ENCODE measurements around the gene SHLD3.
"Not testable (repeated sequence)": the region's sequence is repeated elsewhere in the genome, so short reads cannot be mapped to it uniquely, and the experiment has no call there.

SHLD3 gene, protein sequence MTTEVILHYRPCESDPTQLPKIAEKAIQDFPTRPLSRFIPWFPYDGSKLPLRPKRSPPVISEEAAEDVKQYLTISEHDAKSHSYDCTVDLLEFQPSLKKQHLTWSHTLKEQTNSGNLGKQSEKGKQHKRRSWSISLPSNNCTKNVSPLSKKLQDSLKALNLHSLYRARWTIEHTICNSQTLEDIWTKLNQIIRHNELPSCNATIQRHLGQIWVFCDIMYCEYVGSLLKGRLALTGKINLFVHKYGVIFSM

DNA sequence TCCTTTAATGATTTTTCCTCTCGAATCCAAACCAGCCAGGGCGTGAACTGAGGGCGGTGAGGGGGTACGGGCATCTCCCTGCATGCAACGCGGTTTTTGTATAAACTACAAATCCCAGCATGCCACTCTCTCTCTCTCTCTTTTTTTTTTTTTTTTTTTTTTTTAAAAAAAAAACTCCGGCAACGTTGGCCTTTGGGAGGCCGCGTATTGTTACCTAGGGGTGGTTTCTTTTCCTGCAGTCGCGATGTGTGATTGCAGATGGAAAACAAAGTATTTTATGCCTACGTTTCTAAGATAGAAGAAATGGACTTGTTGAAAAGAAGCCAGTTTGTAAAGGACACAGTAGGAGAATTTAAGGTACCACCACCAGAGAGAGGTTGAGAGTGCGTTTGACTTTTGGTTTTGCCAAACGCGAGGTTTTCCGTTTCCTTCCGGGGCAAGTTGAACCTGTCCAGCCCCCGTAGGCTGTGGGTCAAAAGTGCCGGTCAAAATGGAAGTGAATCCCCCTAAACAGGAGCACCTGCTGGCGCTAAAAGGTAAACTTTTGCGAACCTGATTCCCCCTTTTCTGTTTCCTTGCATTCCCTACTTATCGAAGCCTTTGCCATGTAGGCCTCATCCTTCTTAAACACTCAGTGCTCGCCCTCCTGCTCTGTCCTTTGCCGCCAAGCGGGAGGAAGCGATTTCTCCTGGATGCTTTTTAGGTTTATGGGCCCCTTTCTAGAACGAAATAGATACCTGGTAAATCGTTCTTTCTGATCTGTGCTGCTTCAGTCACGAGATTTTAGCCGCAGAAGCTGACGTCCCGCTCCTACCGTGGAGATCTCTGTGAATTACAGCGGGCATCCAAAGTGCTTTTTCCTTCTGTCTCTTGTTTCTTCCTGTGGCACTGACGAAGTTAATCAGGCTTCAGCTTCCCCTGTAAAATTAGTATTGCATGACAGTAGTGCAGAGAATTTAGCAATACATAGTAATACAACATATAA is at the start of gene SHLD3, which contains the start of gene TRAPPC13:
TSS of gene SHLD3 (plus strand) at position 457 of the 985 bp plus-strand sequence. CDS start 4,561 bp downstream, outside the sequence.
TSS of gene TRAPPC13 (plus strand) at position 457 of the 985 bp plus-strand sequence. CDS start at position 491, 34 bp downstream.
- in situ Hi-C loops (cut with HindIII; ENCODE audit: low sequenced_read_pairs): no loop called here
- H3K4me3 ChIP-seq (ENCODE audit: low read depth, low read length): peak within 1 kb of the TSS; percentile 98
- TF ChIP-seq, protein P1, sequence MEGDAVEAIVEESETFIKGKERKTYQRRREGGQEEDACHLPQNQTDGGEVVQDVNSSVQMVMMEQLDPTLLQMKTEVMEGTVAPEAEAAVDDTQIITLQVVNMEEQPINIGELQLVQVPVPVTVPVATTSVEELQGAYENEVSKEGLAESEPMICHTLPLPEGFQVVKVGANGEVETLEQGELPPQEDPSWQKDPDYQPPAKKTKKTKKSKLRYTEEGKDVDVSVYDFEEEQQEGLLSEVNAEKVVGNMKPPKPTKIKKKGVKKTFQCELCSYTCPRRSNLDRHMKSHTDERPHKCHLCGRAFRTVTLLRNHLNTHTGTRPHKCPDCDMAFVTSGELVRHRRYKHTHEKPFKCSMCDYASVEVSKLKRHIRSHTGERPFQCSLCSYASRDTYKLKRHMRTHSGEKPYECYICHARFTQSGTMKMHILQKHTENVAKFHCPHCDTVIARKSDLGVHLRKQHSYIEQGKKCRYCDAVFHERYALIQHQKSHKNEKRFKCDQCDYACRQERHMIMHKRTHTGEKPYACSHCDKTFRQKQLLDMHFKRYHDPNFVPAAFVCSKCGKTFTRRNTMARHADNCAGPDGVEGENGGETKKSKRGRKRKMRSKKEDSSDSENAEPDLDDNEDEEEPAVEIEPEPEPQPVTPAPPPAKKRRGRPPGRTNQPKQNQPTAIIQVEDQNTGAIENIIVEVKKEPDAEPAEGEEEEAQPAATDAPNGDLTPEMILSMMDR (IDR thresholded peaks at IDR 0.05; ENCODE audit: low read depth, low read length): peak; percentile 3
- peak; percentile 94 for DNase-seq (ENCODE audit: low read depth, low spot score)

DNA sequence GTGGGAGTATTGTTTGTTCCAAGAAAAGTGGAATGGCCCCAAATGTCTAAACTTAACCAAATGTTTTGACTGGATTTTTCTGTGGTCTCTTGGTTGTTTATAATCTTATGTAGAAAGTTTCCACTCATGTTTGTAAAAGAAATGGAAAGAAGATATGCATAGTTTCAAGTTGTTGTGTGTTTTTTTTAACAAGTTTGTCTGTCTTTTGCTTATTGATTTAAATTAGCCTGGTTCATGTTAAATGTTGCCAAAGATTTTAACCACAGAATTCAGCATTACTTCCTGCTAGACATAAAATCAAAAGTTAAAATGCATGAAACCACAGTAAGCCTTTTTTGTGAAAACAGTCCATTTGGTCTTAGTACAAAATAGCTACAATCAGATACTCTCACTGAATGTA is 47.7 kb upstream of the SHLD3 start:
- TF ChIP-seq, protein P1 (IDR thresholded peaks at IDR 0.05; ENCODE audit: low read depth, low read length): no peak
- DNase-seq (ENCODE audit: low read depth, low spot score): peak; percentile 63
- no peak overlapping the region for H3K4me3 ChIP-seq (ENCODE audit: low read depth, low read length)
- in situ Hi-C loops (cut with HindIII; ENCODE audit: low sequenced_read_pairs): no loop called here

DNA sequence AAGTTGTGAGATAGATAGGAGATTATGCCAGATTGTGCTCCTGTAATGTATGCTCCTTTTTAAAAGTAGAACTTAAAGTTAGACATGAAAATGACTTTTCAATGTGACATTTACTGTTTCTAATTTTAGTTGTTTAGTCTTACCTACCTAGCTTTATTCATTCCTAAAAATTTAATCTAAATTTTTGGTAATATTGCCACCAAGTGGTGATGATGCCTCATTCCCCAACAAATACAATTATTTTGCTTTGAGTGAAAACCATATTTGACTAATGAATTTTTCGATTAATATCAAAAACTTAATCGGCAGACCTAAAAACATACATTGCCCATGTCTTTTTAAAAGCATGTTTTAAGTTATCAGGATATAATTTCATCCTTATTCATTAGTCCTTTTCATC is 36.1 kb upstream of the SHLD3 start:
- no peak for DNase-seq (ENCODE audit: low read depth, low spot score)
- no peak overlapping the region for H3K4me3 ChIP-seq (ENCODE audit: low read depth, low read length)
- in situ Hi-C loops (cut with HindIII; ENCODE audit: low sequenced_read_pairs): no loop called here
- TF ChIP-seq, protein P1 (IDR thresholded peaks at IDR 0.05; ENCODE audit: low read depth, low read length): peak; percentile 11

DNA sequence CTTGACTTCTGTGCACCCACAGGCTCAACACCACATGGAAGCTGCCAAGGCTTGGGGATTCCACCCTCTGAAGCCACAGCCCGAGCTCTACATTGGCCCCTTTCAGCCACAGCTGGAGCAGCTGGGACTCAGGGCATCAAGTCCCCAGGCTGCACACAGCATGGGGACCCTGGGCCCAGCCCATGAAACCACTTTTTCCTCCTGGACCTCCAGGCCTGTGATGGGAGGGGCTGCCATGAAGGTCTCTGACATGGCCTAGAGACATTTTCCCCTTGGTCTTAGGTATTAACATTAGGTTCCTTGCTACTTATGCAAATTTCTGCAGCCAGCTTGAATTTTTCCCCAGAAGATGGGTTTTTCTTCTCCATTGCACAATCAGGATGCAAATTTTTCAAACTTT is 23.1 kb upstream of the SHLD3 start:
- DNase-seq (ENCODE audit: low read depth, low spot score); in situ Hi-C loops (cut with HindIII; ENCODE audit: low sequenced_read_pairs); H3K4me3 ChIP-seq (ENCODE audit: low read depth, low read length): not testable (repeated sequence)

DNA sequence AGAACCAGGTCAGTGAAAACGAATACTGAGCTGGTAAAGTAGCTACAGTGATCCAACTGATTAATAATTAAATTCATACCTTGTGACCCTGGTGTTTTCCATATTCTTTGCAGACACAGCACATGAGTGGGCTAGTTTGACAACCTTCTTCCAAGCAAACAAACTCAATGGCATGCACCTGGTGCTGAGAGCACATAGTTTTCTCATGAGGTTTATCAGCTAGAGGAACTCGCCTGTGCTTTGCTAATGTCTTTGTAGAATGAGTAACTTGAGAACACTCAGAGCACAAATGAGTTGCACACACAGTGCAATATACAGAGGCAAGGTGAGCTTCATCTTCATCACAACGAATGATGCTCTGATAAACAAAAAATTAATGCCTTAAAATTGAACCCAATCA is 13.3 kb upstream of the SHLD3 start:
- DNase-seq (ENCODE audit: low read depth, low spot score): no peak
- H3K4me3 ChIP-seq (ENCODE audit: low read depth, low read length): no peak overlapping the region
- TF ChIP-seq, protein P1 (IDR thresholded peaks at IDR 0.05; ENCODE audit: low read depth, low read length): no peak
- in situ Hi-C loops (cut with HindIII; ENCODE audit: low sequenced_read_pairs): no loop called here

DNA sequence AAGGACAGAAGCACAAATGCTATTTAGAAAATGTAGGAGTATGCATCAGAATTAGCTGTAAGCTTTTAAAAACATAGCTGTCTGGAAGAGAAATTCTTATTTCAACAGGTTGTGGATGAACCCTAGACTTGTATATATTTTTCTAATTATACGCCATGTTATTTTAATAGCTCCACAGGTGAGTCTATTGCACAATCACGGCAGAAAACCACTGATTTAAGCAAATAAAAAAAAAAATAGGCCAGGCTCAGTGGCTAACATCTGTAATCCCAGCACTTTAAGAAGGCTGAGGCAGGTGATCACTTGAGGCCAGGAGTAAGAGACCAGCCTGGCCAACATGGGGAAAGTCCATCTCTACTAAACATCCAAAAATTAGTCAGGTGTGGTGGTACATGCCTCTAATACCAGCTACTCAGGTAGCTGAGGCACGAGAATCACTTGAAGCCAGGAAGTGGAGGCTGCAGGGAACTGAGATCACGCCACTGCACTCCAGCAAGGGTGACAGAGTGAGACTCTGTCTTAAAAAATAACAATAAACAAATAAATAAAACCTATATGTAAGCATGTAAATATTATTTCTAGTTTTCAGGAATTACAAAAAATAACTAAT is 12.4 kb upstream of the SHLD3 start:
- TF ChIP-seq, protein P1 (IDR thresholded peaks at IDR 0.05; ENCODE audit: low read depth, low read length): no peak
- H3K4me3 ChIP-seq (ENCODE audit: low read depth, low read length): no peak overlapping the region
- DNase-seq (ENCODE audit: low read depth, low spot score): no peak
- in situ Hi-C loops (cut with HindIII; ENCODE audit: low sequenced_read_pairs): no loop called here

All from astrocyte of the spinal cord (primary cell).